WI38 (cell line): ENCODE measurements around the gene VWA5A.
A peak's percentile ranks its signal among the peaks of the same experiment; 100 is the strongest.

ENCODE experiments used
- H3K4me3 ChIP-seq: 2 replicates; pipeline ENCODE4 v1.5.1; 2011; ENCODE audit warnings: low read depth, mild to moderate bottlenecking, control low read depth, low read length
- CTCF ChIP-seq: IDR thresholded peaks from 2 replicates; pipeline ENCODE4 v1.5.1; 2012; ENCODE audit warnings: low read depth, mild to moderate bottlenecking, control low read depth, low read length

Gene VWA5A

GRCh38 chr11:124074554-124074953 is 40.7 kb upstream of the VWA5A start:
- TF ChIP-seq CTCF = no peak
- H3K4me3 ChIP-seq = no peak overlapping the region

- no peak overlapping the region for H3K4me3 ChIP-seq
- TF ChIP-seq CTCF = no peak
Observed at GRCh38 chr11:124075492-124075840, 39.8 kb upstream of the VWA5A start.

- no peak for TF ChIP-seq CTCF
- H3K4me3 ChIP-seq = peak overlapping the region; percentile 54
Observed at GRCh38 chr11:124075841-124076651, 39.2 kb upstream of the VWA5A start.

GRCh38 chr11:124077266-124077665 is 38.0 kb upstream of the VWA5A start:
- TF ChIP-seq CTCF = no peak
- no peak overlapping the region for H3K4me3 ChIP-seq

- TF ChIP-seq CTCF = no peak
- H3K4me3 ChIP-seq = no peak overlapping the region
Observed at GRCh38 chr11:124078591-124078990, 36.7 kb upstream of the VWA5A start.

GRCh38 chr11:124079631-124080326 is 35.5 kb upstream of the VWA5A start:
- TF ChIP-seq CTCF = no peak

GRCh38 chr11:124080327-124081001 is 34.8 kb upstream of the VWA5A start:
- no peak for TF ChIP-seq CTCF
- H3K4me3 ChIP-seq = no peak overlapping the region

More at GRCh38 chr11:124079631-124080326, 35.5 kb upstream of the VWA5A start:
- no peak overlapping the region for H3K4me3 ChIP-seq
